Progenitor cell of endocrine pancreas (in vitro differentiated cells): Measurements from ENCODE around the gene CHCHD3. TPM values are rescaled to one million over a fixed set of nuclear protein-coding genes. Genes with fewer than 3 reads are reported as not detected.

Experiments used
- DNase-seq: peaks from one replicate; pipeline ENCODE4 v3.0.0; 2021; ENCODE audit warnings: low spot score; ENCODE audit not compliant: unreplicated experiment
- H3K27ac Mint-ChIP-seq: 2 replicates; pipeline ENCODE4 v1.8.0; 2021; ENCODE audit warnings: mild to moderate bottlenecking, moderate library complexity, mixed read lengths
- H3K27me3 Mint-ChIP-seq: 2 replicates; pipeline ENCODE4 v1.8.0; 2021; ENCODE audit warnings: mixed read lengths
- H3K36me3 Mint-ChIP-seq: 2 replicates; pipeline ENCODE4 v1.8.0; 2022; ENCODE audit warnings: mixed read lengths; ENCODE audit not compliant: insufficient read depth
- H3K4me1 Mint-ChIP-seq: 2 replicates; pipeline ENCODE4 v1.8.0; 2021; ENCODE audit warnings: low read depth, mixed read lengths
- H3K4me3 Mint-ChIP-seq: 2 replicates; pipeline ENCODE4 v1.8.0; 2021; ENCODE audit warnings: low read depth, mild to moderate bottlenecking, moderate library complexity, mixed read lengths
- H3K9me3 Mint-ChIP-seq: 2 replicates; pipeline ENCODE4 v1.8.0; 2021; ENCODE audit warnings: low read depth, mixed read lengths
- long read RNA-seq: library from polyadenylated mRNA; unstranded; transcript quantifications from one replicate; pipeline ENCODE4 v2.0.0, GENCODE V29; 2020
- total RNA-seq: library from RNA; stranded (reverse); gene quantifications from 2 replicates; pipeline ENCODE4 v1.2.1, GENCODE V29; 2021
- TF ChIP-seq, protein P1 (sequence below): fragments of 200-600 bp; sonication (generic); IDR thresholded peaks from one replicate; pipeline ENCODE4 v1.5.0; 2021; ENCODE audit warnings: antibody characterized with exemption, mild to moderate bottlenecking; ENCODE audit not compliant: unreplicated experiment

CHCHD3 gene
- total RNA-seq: 66.0 and 67.3 TPM in 2 replicates
- long read RNA-seq, transcript CHCHD3-201 (8 exons, 1,598 nt): major isoform, 321 of 366 reads
- long read RNA-seq, partial matches to known transcripts: 11 of 366 reads
- long read RNA-seq, other reads (novel, unspliced or antisense): 34 of 366 reads

GRCh38 chr7:133081599-133082389 is at the start of gene CHCHD3:
CHCHD3 (minus strand) TSS chr7:133082090; CDS start chr7:133081937, 153 bp downstream.
- peak within 1 kb of the TSS; percentile 95 for H3K4me3 Mint-ChIP-seq
- peaks cover 15% of the 10 kb centered on the region for H3K4me1 Mint-ChIP-seq
- peak; percentile 95 for DNase-seq
- TF ChIP-seq, protein P1, sequence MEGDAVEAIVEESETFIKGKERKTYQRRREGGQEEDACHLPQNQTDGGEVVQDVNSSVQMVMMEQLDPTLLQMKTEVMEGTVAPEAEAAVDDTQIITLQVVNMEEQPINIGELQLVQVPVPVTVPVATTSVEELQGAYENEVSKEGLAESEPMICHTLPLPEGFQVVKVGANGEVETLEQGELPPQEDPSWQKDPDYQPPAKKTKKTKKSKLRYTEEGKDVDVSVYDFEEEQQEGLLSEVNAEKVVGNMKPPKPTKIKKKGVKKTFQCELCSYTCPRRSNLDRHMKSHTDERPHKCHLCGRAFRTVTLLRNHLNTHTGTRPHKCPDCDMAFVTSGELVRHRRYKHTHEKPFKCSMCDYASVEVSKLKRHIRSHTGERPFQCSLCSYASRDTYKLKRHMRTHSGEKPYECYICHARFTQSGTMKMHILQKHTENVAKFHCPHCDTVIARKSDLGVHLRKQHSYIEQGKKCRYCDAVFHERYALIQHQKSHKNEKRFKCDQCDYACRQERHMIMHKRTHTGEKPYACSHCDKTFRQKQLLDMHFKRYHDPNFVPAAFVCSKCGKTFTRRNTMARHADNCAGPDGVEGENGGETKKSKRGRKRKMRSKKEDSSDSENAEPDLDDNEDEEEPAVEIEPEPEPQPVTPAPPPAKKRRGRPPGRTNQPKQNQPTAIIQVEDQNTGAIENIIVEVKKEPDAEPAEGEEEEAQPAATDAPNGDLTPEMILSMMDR: no peak
- H3K36me3 Mint-ChIP-seq: no peaks in the 10 kb centered on the region
- H3K27me3 Mint-ChIP-seq: peaks cover 3% of the 10 kb centered on the region
- H3K27ac Mint-ChIP-seq: peak within 1 kb of the TSS; percentile 95
- no peaks in the 10 kb centered on the region for H3K9me3 Mint-ChIP-seq

- H3K27ac Mint-ChIP-seq: no peak overlapping the region
Measured at GRCh38 chr7:133130166-133130565, 48.3 kb upstream of the CHCHD3 start.

DNA sequence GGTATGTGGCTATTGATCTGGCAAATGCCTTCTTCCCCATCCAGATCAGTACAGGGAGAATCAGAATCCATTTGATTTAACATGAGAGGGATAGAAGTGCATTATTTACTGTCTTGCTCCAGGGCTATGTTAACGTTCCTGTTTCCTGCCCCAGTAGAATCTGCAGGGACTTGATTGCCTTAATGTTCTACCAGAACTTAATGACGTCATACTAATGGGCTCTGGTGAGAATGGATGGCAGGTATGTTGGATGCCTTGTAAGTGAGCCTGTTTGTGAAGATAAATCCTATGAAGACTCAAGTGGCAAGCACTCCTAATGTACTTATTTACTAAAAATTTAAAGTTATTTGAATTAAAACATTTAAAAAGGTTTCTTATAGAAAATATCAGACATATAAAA is 44.5 kb upstream of the CHCHD3 start:
- H3K9me3 Mint-ChIP-seq: no peaks in the 10 kb centered on the region

More at GRCh38 chr7:133130166-133130565, 48.3 kb upstream of the CHCHD3 start:
- TF ChIP-seq, protein P1: no peak
- no peaks in the 10 kb centered on the region for H3K36me3 Mint-ChIP-seq
- no peaks in the 10 kb centered on the region for H3K4me1 Mint-ChIP-seq
- H3K9me3 Mint-ChIP-seq: no peaks in the 10 kb centered on the region
- H3K4me3 Mint-ChIP-seq: no peak overlapping the region
- no peak for DNase-seq
- no peaks in the 10 kb centered on the region for H3K27me3 Mint-ChIP-seq

GRCh38 chr7:133124974-133125373 is 43.1 kb upstream of the CHCHD3 start:
- Mint-ChIP-seq H3K27ac (no peak overlapping the region), H3K4me1 (peaks cover 1% of the 10 kb centered on the region), H3K9me3 (no peaks in the 10 kb centered on the region), H3K27me3 (no peaks in the 10 kb centered on the region), H3K4me3 (no peak overlapping the region), H3K36me3 (no peaks in the 10 kb centered on the region)
- TF ChIP-seq, protein P1: no peak
- no peak for DNase-seq

More for the DNA sequence above, 44.5 kb upstream of the CHCHD3 start:
- DNase-seq: no peak
- no peaks in the 10 kb centered on the region for H3K36me3 Mint-ChIP-seq
- no peak overlapping the region for H3K27ac Mint-ChIP-seq
- no peak overlapping the region for H3K4me3 Mint-ChIP-seq
- H3K4me1 Mint-ChIP-seq: no peaks in the 10 kb centered on the region
- TF ChIP-seq, protein P1: no peak
- no peaks in the 10 kb centered on the region for H3K27me3 Mint-ChIP-seq

GRCh38 chr7:133121175-133121844 is 39.4 kb upstream of the CHCHD3 start:
- H3K27ac Mint-ChIP-seq: no peak overlapping the region
- no peak for DNase-seq
- H3K4me1 Mint-ChIP-seq: peaks cover 1% of the 10 kb centered on the region
- no peak overlapping the region for H3K4me3 Mint-ChIP-seq
- no peaks in the 10 kb centered on the region for H3K9me3 Mint-ChIP-seq
- TF ChIP-seq, protein P1: no peak
- H3K36me3 Mint-ChIP-seq: no peaks in the 10 kb centered on the region
- H3K27me3 Mint-ChIP-seq: peaks cover 1% of the 10 kb centered on the region
